HG03565 (cell line): ENCODE results near the gene RPP25.
"Not testable (repeated sequence)": the region's sequence is repeated elsewhere in the genome, so short reads cannot be mapped to it uniquely, and the experiment has no call there.

Experiments
- ATAC-seq: cut with Tn5 transposase; IDR thresholded peaks from one replicate; pipeline ENCODE4 v1.9.1; 2021; ENCODE audit warnings: mild to moderate bottlenecking, moderate library complexity; ENCODE audit not compliant: unreplicated experiment

Gene RPP25

DNA sequence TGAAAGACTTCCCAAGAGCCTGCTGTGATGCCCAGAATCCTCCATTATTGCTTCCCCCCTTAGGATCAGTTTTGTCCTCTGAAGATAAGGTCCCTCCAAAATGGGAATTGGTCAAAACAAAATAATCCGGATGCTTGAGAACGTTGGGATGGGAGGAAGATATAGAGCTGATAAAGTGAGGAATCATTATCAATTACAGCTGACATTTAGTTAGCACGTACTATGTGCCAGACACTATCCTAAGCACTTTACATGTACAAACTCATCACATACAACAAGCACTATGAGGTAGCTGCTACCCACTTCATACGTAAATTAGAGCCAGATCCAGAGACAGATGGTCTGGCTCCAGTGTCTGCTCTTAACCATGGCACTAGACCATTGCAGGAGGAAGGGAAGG, 6.6 kb upstream of the RPP25 start:
- no peak for ATAC-seq

DNA sequence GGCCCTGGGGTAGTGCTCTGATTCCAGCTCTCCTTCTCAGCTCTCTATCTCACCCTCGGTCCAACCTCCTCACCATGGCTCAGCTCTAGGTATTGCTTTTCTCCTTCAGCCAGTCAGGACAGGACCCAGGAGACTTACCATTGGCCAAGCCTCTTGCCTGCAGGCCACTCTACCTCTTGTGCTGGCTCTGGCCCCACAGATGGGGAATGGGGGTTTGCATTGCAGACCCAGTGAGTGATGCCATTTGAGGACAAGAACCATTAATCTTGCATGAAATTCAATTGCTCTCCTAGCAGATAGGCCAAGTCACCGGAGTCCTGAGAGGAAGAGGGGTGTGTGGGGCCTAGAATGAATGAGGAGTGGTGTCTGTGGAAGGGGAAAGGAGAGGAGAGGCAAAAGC, 6.1 kb upstream of the RPP25 start:
- no peak for ATAC-seq

DNA sequence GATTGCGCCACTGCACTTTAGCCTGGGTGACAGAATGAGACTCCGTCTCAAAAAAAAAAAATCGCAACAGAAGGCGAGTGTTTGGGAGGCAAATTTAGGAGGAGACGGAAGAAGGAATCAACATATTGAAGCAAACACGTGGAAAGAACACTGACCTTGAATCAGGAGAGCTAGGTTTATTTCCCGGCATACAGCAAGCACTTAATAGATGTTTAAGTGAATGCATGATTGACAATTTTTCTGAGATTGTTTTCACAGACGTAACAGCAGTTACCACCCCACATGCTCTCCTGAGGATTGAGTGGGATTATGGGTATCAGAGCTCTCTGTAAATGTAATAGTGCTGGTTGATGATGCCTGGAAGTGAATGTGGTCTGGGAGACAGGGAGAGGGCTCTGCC, 5.6 kb upstream of the RPP25 start:
- ATAC-seq: no peak

DNA sequence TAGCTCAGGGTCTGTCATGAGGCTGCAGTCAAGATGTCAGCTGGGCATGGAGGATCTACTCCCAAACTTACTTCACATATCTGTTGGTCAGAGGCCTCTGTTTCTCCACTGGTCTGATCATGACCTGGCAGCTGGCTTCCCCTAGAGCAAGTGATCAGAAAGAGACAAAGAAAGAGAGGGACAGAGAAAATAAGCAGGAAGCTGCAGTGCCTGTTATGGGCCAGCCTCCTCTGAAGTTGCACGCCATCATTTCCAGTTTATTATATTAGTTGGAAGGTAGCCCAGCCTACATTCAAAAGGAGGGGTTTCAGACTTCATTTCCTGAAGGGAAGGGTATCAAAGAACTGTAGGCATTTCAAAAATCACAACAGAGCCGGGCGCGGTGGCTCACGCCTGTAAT, 5.0 kb upstream of the RPP25 start:
- ATAC-seq: no peak

DNA sequence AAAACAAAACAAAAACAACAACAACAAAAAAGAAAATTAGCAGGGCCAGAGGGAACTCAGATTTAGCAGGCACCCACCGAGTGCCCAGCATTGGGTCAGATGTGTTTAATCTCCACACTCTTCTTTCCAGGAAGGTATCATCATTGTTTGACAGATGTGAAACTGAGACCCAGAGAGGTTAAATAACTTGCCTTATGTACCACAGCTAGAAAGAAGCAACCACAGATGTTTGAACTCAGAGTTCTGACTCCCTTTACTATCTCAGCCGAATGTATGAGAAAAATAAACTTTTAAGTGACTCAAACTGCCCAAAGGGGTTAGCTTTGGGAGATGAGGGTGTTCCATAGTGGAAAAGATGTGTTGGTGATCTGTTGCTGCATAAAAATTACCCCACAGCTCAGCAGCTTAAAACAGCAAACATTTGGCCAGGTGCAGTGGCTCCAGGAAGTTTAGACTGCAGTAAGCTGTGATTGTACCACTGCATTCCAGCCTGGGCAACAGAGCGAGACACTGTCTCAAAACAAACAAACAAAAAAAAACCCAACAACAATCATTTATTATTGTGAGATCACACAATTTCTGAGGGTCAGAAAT, 4.5 kb upstream of the RPP25 start:
- no peak for ATAC-seq

DNA sequence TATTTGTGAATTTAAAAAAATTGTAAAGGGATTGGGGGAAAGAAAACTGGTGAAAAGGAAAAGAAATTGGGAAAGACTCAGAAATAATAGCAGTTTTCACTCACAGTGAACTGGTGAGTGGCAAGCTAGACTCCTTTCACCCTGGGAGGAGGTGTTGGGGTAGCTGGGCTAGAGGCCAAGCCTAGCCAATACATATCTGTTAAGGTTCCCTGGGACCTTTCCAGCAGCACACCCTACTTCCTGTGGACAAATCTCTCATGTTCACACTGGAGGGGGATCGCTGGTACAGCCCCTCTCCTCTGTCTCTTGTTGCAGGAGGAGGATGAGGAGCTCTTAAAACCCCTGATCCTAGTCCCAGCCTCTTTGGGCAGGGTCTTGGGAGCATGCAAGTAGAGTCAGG, 3.7 kb upstream of the RPP25 start:
- no peak for ATAC-seq

DNA sequence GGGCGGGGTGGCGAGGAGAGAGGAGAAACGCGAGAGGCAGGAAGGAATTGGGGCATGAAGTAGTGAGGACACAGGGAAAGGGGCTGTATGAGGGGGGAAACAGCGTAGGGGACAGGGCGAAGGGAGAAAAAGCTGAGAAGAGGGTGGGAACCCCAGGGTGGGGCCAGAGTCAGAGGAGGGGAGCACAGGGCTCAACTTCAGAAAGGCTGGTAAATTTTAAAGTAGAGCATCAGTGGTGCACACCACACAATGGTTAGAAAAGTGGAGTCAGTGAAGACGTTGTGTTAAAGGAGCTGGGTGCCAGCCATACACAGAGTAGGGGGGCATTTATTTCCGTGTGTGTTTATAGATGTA, 3.0 kb upstream of the RPP25 start:
- ATAC-seq: no peak

DNA sequence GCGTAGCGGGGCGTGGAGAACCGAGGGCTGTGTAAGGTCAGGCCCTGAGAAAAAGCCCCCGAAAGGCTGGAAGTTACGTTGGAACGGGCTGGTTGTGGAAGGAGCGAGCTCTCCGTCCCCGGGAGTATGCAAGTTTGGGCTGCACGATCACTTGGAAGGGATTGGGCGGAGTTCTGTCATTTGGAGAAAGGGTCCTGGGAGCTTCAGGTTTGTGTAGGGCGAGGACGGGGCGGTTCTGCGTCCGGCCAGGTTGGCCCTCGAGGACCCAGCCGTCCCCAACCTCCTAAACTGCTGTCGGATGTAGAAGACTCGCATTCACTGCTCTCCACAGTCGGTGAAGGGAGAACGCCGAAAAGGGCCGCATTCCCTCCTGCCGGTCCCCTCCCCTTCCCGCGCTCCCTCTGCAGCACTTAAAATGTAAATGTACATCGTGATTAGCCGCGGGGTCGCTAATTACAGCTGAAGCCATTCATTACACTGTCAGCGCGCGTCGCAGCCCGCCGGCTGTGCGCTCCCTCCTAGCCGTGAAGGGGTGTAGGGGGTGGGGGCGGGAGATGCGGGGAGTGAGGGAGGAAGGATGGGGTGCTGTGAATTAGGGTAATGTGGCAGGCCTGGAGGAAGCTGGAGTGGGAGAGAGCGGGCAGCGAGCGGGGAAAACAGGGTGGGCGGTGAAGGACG, 2.5 kb upstream of the RPP25 start:
- no peak for ATAC-seq

DNA sequence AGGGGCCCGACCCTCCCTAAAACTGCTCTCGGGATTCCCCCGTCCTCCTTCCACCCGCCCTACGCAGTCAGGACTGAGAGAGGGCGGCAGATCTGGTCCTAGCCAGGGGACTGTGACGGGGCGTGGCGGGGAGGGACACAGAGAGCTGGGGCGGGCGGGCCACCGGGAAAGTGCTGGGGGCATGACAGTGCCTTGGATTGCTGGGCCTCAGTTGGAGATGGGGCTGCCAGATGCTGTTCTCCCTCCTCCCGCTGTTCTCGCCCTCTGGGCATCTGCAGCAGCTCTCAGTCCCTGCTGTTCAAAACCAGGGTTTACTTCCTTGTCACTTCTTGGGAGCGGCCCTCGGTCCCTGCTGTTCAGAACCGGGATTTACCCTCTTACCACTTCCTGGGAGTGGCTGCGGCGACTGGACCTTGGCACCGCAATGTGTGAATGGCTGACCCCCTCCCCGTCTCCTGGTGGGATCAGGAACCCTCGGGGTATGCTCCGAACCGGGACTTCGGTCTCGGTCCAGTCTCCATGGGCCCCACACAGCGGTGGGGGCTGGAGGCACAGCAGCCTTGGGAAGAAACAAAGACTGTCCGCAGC, 1.8 kb upstream of the RPP25 start:
- no peak for ATAC-seq

DNA sequence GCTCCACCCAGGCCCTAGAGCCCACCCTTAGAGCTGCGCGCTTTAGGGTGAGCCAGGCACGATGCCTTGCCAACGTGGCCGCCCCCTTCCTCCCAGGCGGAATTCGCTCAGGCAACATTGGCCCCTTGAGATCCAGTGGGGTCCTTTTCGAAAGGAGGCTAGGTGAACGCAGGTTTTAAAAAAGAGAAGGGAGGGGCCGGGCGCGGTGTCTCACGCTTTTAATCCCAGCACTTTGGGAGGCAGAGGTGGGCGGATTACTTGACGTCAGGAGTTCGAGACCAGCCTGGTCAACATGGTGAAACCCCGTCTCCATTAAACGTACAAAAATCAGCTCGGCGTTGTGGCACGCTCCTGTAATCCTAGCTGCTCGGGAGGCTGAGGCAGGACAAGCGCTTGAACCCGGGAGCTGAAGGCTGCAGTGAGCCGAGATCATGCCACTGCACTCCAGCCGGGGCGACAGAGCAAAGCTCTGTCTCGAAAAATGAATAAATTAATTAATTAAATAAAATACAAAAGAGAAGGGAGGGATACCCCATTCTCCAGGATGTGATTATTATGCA, 984 bp upstream of the RPP25 start:
- ATAC-seq: no peak

DNA sequence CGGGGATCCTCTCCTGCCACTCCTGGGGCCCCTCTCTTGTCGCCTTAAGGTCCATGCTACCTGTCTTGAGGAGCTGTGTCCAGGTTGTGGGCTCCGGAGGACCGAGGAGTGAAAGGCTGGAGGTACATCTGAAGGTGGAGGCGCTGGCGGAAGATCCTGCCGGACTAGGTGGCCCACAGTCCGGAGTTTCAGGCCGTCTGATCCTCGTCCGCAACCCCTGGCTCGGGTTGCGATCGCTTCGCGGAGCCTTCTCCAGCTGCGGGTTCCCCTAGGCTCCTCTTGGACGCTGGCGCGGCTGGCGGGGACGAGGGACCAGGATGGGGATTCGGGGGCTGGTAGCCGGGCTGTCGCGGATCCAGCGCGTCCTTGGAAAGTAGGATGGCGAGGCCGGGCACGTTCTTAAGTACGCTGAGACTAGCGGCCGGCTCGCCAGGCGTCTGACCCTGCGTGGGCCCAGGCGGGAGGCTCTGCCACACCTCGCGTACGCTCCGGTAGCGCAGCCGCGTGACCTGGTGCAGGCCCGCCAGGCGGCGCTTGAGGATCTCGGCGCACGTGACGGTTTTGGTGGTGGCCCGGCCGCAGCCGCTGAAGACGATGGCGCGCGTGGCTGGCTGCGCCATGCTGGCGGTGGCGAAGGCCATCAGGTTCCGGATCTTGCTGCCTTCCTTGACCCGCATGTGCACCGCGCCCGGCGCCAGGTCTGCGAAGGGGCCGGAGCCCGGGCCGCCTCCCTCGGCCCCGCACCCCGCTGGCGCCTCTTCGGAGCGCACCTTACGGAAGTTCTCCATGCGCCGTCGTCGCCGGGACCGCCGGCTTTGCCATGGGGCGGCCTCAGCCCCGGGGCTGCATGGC, 550 bp downstream of the RPP25 start:
- ATAC-seq: peak; percentile 42

DNA sequence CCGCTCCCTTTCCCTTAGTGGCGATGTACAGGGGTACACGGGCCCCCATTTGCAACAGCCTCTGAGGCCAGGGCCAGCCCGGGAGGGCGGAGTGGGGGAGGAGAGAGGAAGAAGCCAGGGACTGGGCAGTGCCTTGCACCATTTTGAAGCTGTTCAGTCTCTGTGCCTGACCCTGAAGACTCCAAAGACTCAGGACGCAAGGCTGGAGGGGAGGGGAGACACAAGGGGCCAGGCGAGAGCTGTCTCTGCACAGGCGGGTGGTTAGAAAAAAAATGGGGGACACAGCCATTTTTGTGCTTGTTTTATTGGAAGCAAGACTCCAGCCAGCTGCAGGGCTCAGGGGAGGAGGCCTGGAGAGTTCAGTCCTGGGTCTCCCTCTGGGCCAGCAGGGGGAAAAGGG, 1.6 kb downstream of the RPP25 start:
- ATAC-seq: no peak

DNA sequence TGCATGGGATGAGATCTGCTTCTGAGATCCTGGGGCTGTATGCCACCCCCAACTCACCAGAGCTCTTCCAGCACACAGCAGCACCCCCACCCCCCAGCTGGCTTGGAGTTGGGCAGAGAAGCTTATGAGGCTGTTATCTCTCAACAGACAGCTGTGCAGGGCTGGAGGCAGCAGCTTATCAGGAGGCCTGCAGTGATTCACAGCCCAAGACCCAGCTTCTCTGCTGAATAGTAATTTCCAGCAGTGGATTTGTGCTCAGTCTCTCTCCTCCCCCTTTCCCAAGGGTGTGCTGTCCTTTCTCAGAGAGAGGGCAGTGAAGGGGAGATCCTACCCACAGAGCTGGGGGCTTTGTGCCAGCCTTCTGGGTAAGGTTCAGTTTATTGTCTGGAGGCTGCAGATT, 2.1 kb downstream of the RPP25 start:
- ATAC-seq: no peak

DNA sequence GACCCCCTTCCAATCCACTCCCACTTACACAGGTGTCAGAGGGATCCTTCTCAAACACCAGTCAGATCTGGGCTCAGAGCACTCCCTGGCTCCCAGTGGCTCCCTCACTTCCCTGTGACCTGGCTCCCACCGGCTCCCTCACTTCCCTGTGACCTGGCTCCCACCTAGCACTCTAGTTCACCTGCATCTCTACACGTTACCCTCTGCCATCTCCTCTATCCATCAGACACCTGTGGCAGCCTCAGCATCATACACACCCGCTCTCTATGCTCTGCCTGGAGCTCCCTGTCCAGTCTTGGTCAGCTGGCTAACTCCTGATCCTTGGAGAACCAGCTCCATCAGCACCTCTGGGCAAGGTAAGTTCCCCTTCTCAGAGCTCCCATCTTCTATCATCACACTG, 5.6 kb downstream of the RPP25 start:
- no peak for ATAC-seq

DNA sequence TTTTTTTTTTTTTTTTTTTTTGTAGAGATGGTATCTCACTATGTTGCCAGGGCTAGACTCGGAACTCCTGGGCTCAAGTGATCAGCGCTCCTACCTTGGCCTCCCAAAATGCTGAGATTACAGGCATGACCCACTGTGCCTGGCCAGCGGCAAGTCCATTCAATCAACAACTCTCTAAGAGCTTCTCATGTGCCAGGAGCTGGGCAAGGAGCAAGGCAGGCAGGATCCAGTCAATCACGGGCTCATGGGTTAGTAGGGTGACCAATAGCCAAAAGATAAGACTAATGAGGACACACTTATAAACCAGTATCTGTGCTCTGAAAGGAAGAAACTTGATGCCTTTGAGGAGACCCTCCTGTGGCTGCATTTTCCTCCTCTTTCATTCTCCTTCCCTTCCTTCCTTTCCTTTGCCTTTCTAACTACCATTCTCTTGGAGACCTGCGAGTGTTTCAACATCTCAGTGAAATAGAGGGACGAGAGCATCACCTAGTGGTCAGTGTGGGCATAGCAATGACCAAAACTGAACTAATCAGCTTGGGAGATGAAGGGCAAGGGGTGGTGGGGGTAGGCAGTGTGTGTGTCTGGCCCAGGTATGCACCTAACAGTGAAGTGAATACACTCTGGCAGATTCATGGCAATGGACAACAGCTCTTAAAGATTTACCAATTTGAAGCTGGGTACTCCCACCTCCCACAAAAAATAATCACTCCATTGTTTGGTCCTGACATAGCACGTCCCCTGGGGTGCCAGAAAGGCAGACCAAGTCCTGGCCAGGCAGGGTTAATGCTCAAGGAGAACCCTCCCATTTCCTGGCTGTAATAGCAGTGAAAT, 6.3 kb downstream of the RPP25 start:
- no peak for ATAC-seq

DNA sequence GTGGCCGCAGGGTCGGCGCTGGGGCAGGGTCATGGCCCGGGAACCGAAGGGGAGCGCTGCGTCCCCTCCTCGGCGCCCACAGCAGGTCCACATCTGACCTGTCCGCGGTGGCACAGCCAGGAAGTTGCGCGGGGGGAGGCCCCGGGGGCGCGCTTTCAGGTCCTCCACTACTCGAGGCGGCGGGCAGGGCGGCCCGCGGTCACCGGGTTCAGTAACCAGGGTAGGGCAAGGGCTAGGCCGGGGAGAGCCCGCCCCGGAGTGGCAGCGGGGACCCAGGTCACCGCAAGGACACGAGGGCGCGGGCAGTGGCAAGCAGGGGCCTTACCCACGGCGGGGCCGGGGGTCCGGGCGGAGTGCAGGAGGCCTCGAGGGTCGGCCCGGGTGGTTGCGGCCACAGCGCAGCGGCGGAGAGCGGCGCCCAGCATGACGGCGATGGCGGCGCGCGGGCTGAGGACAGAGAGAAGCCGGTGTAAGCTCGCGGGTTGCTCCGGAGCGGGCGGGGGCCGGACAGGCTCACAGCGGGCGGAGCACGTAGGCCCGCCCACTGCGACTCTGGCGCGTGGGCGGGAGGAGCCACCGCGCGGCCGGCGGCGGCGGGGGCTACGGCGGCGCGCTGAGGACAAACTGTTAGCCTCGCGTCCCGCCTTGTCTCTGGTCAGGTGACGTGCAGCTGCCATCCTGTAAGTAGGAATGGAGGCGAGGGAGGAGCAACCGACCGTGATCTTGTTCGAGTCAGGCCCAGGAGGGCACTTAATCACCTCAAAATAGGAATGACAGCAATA, 18.8 kb downstream of the RPP25 start, which contains the start of gene COX5A:
COX5A (minus strand) TSS at position 484 of the 782 bp plus-strand sequence; CDS start at position 425, 59 bp downstream.
- peak; percentile 81 for ATAC-seq

DNA sequence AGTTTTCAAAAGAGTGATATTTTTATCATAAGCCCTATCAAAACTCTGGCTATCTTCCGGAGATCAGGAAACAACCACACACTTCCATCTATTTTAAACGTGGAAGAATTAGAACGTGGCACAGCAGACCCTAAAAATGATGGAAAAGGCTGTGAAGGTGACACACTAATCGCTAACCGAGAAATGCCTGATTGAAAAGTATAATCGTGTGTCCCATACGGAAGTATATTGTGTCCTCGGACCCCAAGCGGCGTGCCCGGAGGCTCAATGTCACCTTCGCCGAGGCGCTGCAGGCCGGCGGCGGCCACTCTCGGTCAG, 19.3 kb downstream of the RPP25 start:
- ATAC-seq: no peak

DNA sequence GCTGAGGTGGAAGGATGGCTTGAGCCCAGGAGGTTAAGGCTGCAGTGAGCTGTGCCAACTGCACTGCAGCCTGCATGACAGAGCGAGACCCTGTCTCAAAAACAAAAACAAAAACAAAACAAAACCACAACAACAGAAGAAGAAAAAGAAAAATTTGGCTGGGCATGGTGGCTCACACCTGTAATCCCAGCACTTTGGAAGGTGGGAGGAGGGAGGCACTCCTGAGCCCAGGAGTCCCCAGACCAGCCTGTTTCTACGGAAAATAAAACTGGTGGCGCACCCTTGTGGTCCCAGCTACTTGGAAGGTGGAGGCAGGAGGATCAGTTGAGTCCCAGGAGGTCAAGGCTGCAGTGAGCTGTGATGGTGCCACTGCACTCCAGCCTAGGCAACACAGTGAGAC, 21.4 kb downstream of the RPP25 start:
- not testable (repeated sequence) for ATAC-seq

DNA sequence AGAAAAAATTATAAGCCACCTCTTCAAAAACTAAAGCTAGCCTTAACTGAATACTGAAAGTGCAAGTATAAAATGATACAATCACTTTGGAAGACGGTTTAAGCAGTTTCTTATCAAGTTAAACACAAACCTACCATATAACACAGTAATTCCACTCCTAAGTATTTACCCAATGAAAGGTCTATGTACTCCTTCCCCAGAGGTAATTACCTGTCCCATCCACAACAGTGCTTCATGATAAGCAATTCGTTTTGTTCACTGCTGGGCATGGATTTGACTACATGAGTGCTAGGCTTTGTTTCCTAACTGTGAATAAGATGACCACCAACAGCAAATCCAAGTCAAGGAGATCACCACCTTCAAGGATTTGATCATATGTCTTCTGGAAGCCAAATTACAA, 23.0 kb downstream of the RPP25 start:
- no peak for ATAC-seq

DNA sequence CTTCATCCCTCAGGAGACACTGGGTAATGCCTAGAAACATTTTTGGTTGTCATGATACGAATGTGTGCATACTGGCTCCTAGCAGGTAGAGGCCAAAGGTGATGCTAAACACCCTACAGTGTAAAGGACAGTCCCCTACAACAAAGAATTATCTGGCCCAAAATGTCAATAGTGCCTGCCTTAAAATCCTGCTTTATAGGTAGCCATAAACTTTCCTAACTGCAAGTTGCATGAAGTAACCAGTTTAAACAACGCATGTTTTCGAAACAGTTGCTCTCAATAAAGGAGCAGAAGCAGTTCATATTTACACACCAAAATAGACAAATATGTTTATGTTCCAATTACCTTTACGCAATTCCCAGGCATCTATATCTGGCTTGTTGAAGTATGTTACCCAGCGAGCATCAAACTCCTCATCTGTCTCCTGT, 27.8 kb downstream of the RPP25 start:
- no peak for ATAC-seq
